GM21529 (cell line): ENCODE measurements around the gene NAXE.
"Not testable (repeated sequence)": the region's sequence is repeated elsewhere in the genome, so short reads cannot be mapped to it uniquely, and the experiment has no call there.

Source experiments
- ATAC-seq: cut with Tn5 transposase; IDR thresholded peaks from one replicate; pipeline ENCODE4 v1.9.1; 2021; ENCODE audit not compliant: unreplicated experiment

NAXE gene

GRCh38 chr1:156591432-156592157, at the start of gene NAXE:
Gene NAXE (plus strand): TSS chr1:156591776. CDS start chr1:156591805, 29 bp downstream.
- peak; percentile 90 for ATAC-seq

GRCh38 chr1:156543066-156543465, 48.5 kb upstream of the NAXE start:
- ATAC-seq: no peak

DNA sequence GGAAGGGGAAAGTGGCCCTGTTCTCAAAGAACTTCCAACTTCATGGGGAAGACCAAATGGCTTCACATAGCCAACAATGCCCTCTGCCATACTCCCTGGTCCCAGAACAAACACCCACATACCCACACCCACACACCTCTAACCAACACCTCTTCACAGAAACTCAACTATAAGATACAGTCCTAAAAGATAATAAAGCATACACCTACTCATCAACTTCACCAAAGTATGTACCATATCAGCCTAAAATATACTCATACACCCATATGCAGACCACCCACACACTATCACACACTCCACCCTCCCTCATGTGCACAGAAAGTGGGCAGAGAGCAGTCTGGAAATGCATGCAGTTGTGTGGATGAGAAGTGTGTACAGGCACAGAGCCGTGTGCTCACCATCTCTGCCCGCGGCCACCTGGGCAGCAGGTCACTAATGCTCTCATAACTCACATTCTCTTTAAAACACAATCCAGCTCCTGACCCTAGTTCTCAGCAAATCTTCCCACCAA, 46.9 kb upstream of the NAXE start:
- no peak for ATAC-seq

DNA sequence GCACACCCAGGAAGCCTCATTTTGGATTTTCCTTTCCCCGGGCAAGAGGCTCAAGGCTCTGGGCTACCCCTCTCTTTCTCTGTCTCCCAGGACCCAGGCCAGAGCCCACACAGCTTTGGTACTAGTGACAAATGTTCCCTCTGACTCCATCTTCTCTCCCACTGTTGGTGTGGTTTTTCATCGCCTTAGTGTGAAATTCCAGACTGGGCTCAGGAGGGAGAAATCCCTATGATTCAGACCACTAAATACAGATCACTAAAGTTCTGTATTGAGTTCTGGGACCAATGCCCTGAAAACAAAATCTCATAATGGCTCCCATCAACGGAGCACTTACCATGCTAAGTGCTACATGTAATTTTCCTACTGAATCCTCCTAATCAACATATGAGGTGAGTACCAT, 45.3 kb upstream of the NAXE start:
- ATAC-seq: no peak

- no peak for ATAC-seq
These were observed 44.1 kb upstream of the NAXE start for GRCh38 chr1:156547434-156547833.

DNA sequence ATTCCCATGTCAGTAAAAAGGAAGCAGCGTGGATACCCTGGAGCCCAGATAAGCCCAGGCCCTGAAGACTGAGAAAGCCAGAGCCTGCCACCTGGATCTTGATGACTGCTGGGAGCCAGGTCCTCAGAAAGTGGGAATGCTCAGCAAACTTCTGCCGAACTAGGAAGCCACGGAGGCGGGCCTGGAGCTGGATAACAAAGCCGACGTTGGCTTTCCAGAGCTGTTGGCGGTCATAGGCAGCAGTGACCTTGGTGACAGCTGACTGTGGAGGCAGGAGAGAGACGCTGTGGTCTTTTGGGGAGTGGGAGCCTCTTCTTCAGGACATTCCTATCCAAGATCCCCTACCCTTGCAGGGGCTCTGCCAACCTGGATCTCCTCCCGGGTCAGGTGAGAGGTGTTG, 43.6 kb upstream of the NAXE start:
- no peak for ATAC-seq

DNA sequence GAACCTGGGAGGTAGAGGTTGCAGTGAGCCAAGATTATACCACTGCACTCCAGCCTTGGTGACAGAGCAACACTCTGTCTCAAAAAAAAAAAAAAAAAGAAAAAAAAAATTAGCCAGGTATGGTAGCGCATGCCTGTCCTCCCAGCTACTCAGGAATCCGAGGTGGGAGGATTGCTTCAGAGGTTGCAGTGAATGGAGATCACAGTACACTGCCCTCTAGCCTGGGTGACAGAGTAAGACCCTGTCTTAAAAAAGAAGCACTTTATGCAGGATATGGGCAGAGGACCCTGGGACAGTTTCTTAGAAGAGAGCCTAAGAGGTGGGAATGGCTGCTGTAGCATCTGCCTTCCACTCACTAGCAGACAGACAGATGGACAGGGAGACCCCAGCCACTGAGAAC, 42.2 kb upstream of the NAXE start:
- ATAC-seq: no peak

DNA sequence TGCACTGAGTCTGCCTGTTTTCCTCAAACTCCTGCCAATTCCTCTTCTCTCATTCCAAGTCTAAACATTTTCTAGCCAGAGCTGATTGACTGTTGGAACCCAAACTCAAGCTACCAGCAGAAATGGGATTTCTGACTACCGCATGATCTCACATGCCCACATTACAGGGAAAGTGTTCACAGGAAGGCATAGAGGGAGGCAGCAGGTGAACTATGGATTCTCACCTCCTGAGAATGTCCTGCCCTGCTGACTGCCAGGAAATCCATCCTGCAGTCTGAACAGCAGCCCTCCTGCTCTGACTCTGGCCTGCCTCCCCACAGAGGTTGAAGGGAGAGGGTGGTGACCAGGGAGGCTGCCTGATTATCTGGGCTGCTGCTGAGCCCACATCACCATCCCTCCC, 41.7 kb upstream of the NAXE start:
- ATAC-seq: no peak

DNA sequence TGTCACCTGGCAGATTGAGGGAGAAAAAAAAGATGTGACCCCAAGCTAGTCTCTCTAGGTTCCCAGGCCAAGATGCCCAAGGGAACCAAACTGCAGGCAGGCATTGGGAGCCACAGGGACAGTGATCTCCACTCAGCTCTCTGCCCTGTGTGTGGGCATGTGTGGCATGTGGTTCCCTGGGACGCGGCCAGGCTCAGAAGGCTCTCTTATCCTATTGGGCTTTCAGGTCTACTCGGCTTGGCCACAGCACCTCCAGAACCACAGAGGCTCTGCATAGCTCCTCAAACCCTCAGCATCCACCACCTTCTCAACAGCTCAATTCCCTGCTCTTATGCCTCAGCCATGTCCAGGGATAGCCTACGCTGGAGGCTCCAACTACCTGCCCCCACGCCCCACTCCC, 41.2 kb upstream of the NAXE start:
- ATAC-seq: no peak

DNA sequence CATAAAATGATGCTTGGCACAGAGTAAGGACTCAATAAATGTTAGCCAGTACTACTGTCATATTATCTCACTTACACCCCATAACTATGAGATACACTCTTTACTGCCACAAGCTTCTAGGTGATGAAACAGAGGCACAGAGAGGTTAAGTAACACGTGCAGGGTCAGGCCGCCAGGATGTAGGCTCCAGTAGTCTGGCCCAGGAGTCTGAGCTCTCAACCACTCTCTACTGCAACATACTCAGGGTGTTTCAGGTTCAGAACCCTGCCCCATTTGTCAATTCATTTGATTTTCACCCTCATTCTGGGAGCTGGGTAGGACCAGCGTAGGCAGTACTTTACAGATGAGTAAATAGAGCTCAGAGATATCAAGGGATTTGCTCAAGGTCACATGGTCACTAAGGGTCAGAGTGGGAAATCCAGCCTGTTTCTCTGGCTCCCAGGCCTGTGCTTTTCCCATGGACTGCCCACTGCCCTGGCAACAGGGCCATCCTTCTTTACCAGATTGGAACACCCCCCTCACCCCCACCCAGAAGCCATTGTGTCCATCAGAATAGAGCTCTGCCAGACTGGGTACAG, 40.4 kb upstream of the NAXE start:
- no peak for ATAC-seq

GRCh38 chr1:156551869-156552268, 39.7 kb upstream of the NAXE start:
- no peak for ATAC-seq

- ATAC-seq: no peak
These were observed 39.1 kb upstream of the NAXE start for GRCh38 chr1:156552518-156552917.

GRCh38 chr1:156552937-156553336, 38.6 kb upstream of the NAXE start:
- not testable (repeated sequence) for ATAC-seq

DNA sequence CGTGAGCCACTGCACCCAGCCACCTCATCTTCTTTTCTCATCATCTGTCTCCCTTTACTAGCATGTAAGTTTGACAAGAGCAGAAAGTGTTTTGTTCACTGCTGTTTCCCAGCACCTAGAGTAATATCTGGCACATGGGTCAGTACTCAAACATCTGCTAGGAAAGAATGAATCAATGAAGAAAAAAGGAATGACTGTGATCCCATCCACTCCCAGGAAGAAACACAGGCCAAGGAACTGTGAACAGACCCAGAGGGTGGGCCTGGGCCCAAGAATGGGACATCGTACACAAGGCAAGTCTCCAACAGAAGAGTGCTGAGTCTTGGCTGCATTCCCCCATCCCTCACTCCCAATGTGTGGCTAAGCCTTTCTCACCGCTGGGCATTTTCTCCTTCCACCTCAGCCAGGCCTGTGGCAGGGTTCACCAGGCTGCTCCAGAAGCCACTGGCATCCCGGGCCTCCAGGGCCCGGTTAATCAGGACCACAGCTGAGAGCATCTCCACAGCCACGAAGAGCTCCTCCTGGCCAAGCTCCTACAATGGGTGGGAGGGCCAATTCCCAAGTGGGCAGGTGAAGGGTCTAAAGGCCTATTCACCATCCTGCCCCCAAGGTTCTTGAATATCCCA, 37.6 kb upstream of the NAXE start:
- ATAC-seq: no peak

DNA sequence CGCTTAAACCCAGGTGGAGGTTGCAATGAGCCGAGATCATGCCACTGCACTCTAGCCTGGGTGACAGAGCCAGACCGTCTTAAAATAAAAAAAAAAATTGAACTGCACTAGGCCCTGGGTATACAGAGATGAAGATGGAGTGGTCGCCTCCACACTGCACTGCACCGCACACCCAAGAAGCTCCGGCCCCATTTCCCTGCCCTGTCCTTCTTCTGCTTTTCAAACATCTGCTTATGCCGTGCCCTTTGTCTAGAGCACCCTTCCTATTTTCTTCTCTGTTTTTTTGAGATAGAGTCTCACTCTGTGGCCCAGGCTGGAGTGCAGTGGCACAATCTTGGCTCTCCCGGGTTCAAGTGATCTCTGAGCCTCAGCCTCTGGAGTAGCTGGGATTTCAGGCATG, 36.6 kb upstream of the NAXE start:
- ATAC-seq: no peak

GRCh38 chr1:156555715-156556114, 35.9 kb upstream of the NAXE start:
- ATAC-seq: no peak

- no peak for ATAC-seq
These were observed 35.2 kb upstream of the NAXE start for GRCh38 chr1:156556354-156556753.

GRCh38 chr1:156559086-156559796, 32.3 kb upstream of the NAXE start:
- no peak for ATAC-seq

- ATAC-seq: no peak
These were observed 31.7 kb upstream of the NAXE start for GRCh38 chr1:156559797-156560385.

DNA sequence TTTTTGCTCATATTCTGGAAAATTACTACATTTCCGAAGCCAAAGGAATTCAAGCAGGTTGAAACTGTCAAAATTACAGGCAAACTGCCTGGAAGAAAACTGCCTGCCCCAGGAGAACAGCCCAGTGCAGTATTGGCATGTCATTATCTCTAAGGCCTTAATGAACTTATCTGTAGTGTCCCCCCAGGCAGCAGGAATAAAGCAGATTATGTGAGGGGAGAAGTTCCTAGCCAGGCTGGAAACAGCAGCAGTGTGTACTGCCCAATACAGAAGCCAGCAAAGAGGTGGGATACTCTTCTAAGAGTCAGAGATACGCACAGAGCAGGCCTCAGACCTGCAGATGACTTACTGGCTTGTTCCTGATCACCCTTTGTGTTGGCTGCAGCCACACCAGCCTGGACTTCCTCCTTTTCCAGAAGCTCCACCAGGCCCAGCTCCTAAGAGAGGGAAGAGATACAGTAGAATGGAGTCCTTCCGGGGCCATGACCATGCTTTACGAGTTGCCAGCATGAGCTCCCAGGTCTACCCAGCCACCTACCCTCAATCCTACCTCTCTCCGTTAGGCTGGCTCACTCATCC, 30.9 kb upstream of the NAXE start:
- ATAC-seq: no peak

- ATAC-seq: no peak
These were observed 26.1 kb upstream of the NAXE start for GRCh38 chr1:156565519-156565918.
